22Rv1 (cell line): ENCODE results near the gene AUP1.

Source experiments
- ZFX ChIP-seq: fragments of 450-650 bp; IDR thresholded peaks from 2 replicates; pipeline ENCODE4 v1.6.1; 2017; ENCODE audit warnings: antibody characterized with exemption, borderline replicate concordance
- TF ChIP-seq, protein P1 (sequence below): fragments of 450-650 bp; IDR thresholded peaks from 2 replicates; pipeline ENCODE4 v1.5.1; 2017; ENCODE audit warnings: mild to moderate bottlenecking

DNA sequence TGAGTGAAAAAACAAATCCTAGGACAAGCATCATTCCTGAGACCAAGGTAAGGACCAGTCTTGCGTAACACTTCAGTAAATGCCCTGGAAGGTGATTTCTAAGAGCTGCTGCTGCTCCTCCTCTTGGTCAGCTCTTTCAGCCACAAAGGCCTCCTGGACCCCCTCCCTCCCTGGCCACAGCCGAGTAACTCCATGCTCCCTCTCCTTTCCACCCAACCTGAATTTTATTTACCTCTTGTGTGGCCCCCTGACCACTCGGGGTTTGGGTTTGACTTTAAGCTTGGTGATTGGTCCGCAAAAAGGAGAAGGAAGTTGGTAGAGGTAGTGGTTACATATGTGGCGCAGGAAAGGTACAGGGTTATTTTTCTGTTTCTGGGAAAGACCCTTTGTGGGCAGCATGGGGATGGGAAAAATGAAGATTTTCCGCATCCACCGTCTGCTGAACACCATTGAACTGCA, 9.4 kb upstream of the AUP1 start:
- TF ChIP-seq, protein P1, sequence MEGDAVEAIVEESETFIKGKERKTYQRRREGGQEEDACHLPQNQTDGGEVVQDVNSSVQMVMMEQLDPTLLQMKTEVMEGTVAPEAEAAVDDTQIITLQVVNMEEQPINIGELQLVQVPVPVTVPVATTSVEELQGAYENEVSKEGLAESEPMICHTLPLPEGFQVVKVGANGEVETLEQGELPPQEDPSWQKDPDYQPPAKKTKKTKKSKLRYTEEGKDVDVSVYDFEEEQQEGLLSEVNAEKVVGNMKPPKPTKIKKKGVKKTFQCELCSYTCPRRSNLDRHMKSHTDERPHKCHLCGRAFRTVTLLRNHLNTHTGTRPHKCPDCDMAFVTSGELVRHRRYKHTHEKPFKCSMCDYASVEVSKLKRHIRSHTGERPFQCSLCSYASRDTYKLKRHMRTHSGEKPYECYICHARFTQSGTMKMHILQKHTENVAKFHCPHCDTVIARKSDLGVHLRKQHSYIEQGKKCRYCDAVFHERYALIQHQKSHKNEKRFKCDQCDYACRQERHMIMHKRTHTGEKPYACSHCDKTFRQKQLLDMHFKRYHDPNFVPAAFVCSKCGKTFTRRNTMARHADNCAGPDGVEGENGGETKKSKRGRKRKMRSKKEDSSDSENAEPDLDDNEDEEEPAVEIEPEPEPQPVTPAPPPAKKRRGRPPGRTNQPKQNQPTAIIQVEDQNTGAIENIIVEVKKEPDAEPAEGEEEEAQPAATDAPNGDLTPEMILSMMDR, result no peak
- no peak for TF ChIP-seq ZFX
